Measurements from ENCODE around the gene MTHFD1. TPM values are rescaled to one million over a fixed set of nuclear protein-coding genes. Genes with fewer than 3 reads are reported as not detected.
"Not testable (repeated sequence)": the region's sequence is repeated elsewhere in the genome, so short reads cannot be mapped to it uniquely, and the experiment has no call there.

Gene MTHFD1
- total and polyA plus RNA-seq, 12 donors = 34.5 to 85.2 (median 66.0) TPM

DNA sequence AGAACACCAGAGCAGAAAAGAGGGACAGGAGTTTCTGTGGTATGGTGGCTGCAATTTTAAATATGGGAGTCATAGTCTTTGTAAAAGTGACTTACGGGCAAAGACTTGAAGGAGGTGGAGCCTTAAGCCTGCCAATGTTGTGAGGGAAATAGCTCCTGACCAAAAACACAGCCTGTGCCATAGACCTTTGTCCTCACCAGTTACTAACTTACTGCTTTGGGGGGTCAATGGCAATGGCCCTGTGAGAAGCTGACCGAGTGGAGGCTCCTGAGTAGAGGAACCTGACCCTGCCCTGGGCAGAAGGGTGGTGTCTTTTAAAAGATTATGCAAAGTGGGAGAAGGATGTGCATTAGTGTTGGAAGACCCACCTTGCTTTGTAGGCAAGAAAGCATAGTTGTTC lies 3.8 kb downstream of the MTHFD1 start:
- 95% methylated on average over 2 of the region's 2 CpGs for WGBS, 2 donors
- Histone ChIP-seq H3K4me3 (no peak overlapping the region), H3K36me3 (peaks cover 0 to 16% (median 0%) of the 10 kb centered on the region in 9 donors), H3K4me1 (peaks cover 3 to 38% (median 20%) of the 10 kb centered on the region in 9 donors), H3K27ac (no peak overlapping the region), H3K27me3 (no peaks in the 10 kb centered on the region), H3K9me3 (no peaks in the 10 kb centered on the region)
- intact Hi-C loops (cut with DNase I) = no loop called here
- TF ChIP-seq CTCF (IDR thresholded peaks at IDR 0.05) = no peak
- no peak for ATAC-seq
- DNase-seq = no peak

- ATAC-seq; H3K27me3 ChIP-seq; H3K9me3 ChIP-seq; H3K27ac ChIP-seq; DNase-seq; H3K4me3 ChIP-seq; intact Hi-C loops (cut with DNase I): not testable (repeated sequence)
- Histone ChIP-seq H3K36me3 (peaks cover 0 to 16% (median 0%) of the 10 kb centered on the region in 9 donors), H3K4me1 (peaks cover 3 to 32% (median 16%) of the 10 kb centered on the region in 9 donors)
- WGBS, 2 donors = 98 to 100% methylated on average over 3 of the region's 3 CpGs
These were observed 5.1 kb downstream of the MTHFD1 start for GRCh38 chr14:64393189-64393726.

- DNase-seq (no peak), ATAC-seq (peak in 1 of 8 donors; percentile 11)
- WGBS, 2 donors = 49 to 55% methylated on average over 2 of the region's 2 CpGs
- no peak overlapping the region for H3K27ac ChIP-seq
- H3K36me3 ChIP-seq = peaks cover 0 to 16% (median 0%) of the 10 kb centered on the region in 9 donors
- H3K4me3 ChIP-seq = no peak overlapping the region
- H3K27me3 ChIP-seq = no peaks in the 10 kb centered on the region
- peaks cover 3 to 20% (median 7%) of the 10 kb centered on the region in 9 donors for H3K4me1 ChIP-seq
- H3K9me3 ChIP-seq = no peaks in the 10 kb centered on the region
- no peak for TF ChIP-seq CTCF (IDR thresholded peaks at IDR 0.05)
- intact Hi-C loops (cut with DNase I) = no loop called here
These were observed 6.3 kb downstream of the MTHFD1 start for GRCh38 chr14:64394423-64394822.

DNA sequence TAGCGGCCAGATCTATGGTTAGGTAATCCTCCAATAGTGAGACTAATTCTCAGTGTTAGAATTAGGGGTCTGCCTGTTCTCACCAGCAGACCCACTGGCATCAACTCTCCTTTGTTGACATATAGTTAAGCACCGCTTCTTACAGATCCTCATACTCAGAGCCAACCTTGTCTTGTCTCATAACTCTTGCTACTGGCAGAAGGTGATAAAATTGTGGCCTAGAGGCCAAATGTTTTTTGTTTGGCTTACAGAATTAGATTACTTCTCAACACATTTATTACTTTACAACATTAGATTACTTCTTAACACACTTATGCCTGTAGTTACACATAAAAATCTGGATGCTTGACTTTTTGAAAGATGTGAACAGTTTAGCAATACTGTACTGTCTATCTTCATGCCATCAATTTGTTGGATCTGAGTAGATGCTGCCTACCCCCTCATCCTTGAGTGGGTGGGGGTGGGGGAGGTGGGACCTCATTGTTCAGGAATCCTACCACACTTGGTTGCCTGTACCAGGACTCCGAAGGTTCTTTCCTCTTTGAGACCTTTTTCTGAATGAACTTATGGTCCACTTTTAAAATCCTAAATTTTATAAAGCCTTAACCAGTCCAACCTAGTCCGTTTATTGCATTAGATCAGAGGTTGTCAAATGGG lies 7.0 kb downstream of the MTHFD1 start:
- Histone ChIP-seq H3K4me1 (peaks cover 0 to 13% (median under 1%) of the 10 kb centered on the region in 9 donors), H3K36me3 (peaks cover 0 to 15% (median 0%) of the 10 kb centered on the region in 9 donors), H3K27ac (no peak overlapping the region), H3K27me3 (no peaks in the 10 kb centered on the region), H3K4me3 (no peak overlapping the region), H3K9me3 (no peaks in the 10 kb centered on the region)
- WGBS, 2 donors = 77 to 88% methylated on average over 4 of the region's 4 CpGs
- ATAC-seq (no peak), DNase-seq (no peak)
- intact Hi-C loops (cut with DNase I) = no loop called here
- no peak for TF ChIP-seq CTCF (IDR thresholded peaks at IDR 0.05)
